Measurements from ENCODE around the gene GOLGA6A.
"Not testable (repeated sequence)": the region's sequence is repeated elsewhere in the genome, so short reads cannot be mapped to it uniquely, and the experiment has no call there.

GOLGA6A gene, protein sequence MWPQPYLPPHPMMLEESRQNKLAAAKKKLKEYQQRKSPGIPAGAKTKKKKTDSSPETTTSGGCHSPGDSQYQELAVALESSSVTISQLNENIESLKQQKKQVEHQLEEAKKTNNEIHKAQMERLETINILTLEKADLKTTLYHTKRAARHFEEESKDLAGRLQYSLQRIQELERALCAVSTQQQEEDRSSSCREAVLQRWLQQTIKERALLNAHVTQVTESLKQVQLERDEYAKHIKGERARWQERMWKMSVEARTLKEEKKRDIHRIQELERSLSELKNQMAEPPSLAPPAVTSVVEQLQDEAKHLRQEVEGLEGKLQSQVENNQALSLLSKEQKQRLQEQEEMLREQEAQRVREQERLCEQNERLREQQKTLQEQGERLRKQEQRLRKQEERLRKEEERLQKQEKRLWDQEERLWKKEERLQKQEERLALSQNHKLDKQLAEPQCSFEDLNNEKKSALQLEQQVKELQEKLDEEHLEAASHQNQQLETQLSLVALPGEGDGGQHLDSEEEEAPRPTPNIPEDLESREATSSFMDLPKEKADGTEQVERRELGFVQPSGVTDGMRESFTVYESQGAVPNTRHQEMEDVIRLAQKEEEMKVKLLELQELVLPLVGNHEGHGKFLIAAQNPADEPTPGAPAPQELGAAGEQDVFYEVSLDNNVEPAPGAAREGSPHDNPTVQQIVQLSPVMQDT

DNA sequence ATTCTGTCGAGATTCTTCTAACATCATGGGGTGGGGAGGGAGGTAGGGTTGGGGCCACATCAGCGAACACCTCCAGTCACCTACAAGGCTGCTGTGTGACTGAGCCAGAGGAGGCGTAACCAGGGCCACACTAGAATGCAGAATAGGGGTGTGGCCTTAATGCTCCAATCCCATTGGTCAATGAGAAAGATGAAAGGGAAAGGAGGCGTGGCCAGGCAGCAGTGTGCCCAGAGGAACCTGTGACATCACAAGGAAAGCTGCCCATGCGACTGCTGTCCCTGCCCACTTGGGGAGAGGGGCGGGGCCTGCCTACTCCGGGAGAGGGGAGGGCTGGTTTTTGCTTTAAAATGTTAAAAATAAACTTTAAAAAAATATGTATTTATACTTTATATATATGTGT lies at the start of gene GOLGA6A:
Gene GOLGA6A (minus strand): TSS at position 101 of the 400 bp plus-strand sequence. CDS start 41 bp downstream, at position 60.
- H3K4me3 ChIP-seq, H3K27ac ChIP-seq: not testable (repeated sequence)

DNA sequence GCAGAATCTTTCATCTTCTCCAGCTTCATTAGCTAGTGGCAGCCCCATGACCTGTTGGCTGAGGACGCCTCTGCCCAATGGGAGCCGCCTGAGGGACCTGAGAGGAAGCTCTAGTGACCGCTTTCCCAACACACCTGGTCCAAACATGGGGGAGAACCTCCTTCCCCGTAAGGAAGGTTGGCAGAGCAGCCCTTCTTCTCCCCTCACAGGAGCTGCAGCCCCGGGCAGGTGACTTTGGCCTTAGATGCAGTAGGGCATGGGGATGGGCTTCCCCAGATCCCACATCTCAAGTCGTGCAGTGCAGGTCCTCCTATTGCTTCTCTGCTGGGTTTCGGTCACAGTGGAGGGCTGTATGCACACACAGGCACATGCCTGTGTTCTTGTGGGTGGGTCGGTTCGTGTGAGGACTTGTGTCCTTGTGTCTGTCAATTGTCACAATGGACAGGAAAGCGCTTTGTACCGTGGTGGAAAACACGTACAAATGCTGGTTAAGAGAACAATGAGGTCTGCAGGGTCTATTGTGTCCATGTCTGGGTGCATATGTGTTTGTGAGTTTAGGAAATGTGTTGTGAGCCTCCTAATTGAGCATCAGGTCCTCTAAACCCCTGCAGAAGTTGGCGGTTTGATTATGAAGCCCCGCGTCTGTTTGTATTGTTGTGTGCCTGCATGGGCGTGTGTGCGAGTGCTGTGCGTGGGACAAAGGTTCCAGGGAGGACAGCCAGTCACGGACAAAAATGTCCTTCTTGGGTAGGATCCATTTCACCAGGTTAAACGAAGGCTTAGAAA lies 49.5 kb upstream of the GOLGA6A start:
- H3K4me3 ChIP-seq: no peak overlapping the region
- H3K27ac ChIP-seq: no peak overlapping the region

DNA sequence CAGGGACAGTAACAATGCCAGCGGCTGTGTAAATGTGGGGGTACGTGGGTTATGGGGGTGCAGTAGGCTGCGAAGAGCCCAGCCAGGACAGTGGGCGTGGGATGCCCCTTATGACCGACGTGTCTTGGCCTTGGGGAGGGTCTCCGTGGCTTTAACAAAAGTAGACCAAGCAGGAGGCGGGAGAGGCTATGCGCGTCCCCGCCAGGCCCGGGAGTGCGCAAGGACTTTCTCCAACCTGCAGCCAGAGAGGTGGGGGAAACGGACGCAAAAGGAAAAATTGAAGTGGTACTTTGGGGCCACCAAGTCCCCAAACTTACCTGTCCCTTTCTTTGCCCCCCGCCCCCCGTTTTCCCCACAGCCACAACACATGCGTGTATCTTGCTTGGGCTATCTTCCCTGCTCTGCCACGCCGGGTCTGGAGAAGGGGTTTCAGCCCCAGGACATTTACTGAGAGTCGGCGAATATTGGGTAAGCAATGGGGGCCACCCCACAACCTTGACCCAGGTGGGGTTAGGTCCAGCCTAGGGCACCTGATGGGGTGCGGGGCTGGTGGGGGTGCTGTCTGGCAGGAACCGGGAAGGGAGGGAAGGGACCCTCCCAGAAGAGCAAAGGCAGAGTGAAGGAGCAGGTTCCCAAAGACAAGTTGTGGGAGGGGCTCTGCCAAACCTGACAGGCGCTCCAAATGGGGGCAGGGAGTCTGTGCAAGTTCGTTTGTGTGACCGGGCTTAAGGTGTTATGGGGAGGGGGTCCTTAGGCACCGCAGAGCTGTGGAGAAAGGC lies 48.7 kb upstream of the GOLGA6A start:
- no peak overlapping the region for H3K4me3 ChIP-seq
- H3K27ac ChIP-seq: no peak overlapping the region

DNA sequence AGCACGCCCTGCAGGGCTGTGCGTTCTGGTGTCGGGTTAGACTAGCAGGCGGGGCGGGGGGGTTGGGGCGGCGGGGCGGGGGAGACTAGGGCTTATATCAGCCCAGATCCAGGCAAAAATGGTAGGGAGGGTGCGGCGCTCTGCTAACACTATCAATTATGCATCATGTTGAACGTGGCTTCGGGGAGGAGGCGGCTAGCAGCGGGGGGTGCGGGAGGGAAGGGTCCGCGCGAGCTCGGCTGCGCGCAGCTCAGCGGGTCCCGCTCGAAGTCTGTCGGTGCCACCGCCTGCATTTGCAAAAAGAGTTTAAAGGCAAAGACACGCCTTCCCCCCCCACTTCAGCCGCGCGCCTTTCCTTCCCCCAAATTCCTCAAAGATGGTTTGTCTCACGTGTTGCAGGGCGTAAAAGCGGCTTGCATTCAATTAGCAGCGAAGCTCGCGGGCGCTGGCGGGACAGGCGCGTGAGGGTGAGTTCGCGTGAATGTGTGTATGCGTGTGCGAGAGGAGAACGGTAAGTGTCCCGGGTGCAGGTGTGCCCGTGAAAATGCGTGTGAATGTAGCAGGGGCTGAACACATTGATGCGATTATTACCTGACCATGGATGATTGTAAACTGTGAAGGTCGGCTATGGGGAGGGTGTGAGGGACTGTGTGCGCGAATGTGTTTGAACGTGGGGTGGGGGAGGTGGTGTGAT lies 48.0 kb upstream of the GOLGA6A start, which contains the start of gene ISLR2:
Gene ISLR2 (plus strand): TSS at position 432 of the 694 bp plus-strand sequence. CDS start 2,169 bp downstream, outside the sequence.
- peak within 1 kb of the TSS in 1 of 7 experiments; percentile 2 for H3K4me3 ChIP-seq
- H3K27ac ChIP-seq: no peak within 1 kb of the TSS

DNA sequence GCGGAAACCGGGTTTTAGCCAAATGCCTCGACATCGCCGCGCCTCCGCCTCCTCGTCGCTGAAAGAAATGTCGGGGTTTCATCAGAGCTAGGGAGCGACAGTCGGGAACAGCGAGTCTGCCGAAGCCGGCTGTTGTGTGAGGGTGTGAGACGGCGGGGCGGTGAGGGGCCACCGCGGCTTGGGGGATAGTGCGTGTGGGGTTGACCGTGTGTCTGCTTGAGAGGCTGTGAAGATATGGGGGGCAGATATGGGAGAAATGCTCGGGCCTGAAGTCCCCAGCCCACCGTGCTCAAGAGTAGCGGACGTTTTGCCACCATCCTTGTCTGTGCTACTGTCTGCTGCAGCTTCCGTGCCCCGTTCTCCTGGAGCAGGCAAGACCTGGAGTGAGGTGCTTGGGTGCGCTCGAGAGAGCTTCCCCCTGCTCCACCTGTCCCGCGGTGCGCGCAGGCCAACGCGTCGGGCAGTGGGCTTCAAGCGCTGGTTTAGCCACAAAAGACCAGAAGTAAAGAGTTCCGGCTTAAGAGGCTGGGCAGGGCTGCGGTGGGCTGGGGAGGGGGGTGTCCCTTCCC lies 47.3 kb upstream of the GOLGA6A start:
- peak overlapping the region in 1 of 7 experiments; percentile 2 for H3K4me3 ChIP-seq
- H3K27ac ChIP-seq: no peak overlapping the region

DNA sequence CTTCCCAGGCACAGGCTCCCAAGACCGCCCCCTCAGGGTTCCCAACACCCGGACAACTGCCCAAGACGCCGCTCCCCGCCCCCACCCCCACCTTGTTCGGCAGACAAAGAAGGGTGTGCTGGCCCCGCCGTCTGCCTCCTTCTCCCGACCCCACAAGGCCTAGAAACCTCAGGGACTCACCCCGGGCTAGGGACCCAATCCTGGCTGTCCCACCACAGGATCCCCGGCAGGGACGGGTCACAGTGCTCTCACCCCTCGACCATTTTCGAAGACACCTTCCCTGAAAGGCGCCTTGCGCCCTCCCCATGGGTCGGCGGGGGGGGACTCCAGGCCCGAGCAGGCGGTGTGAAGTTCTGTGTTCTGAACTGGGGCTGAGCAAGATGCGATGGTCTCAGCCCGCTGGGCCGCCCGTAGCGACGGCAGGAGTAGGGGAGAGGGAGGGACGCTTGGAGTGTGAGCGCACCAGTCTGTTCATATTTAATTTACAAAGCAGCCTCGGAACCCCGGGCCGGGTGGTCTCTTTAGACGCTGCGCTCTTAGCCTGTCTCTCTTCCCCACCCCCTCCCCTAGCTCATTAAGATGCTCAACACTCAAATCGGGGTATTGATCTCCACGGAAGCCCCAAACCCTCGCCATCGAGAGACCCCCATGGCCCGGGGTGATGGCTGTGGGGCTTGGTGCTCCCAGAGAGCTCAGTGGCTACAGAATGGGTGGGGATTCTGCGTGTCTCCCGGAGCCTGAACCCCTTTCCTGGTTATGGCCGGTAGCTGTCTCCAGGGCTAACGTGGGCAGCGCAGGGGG lies 46.6 kb upstream of the GOLGA6A start:
- Histone ChIP-seq H3K4me3 (no peak overlapping the region), H3K27ac (no peak overlapping the region)

DNA sequence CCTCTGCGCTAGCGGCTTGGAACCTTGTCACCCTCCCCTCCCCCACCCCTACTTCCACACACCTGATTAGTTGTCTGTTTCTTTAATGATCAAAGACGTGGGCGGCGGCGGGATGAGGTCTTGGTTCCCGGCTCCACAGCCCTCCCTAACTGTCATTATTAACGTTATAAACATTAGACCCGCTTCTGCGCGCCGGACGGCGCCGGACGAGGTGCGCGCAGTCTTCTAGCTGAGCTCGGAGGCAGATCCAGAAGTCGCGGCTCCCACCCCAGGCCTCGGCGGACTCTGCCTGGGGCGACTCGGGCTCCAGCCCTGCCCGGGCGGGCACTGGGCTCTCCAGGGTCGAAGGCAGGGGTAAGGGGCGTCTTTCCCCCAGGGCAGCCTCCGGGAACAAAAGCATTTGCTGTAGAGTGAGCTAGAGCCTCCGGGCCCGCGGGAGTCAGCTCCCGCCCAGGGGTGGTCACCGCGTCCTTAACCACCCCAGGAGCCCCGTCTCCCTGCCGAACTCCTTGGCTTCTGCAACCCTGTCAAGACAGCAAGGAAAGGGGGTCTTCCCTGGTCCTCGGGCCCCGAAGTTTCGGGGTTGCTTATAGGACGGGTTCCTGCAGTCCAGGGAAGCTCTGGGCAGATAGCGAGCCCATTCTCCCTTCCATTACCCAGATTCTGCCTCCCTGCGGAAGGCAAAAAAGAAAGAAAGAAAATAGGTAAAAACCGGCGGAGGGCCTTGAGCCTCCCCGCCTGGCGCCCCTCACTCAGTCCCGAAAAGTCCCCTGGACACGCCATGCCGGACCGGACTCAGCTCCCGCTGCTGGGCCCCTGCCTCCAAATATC lies 45.8 kb upstream of the GOLGA6A start:
- H3K27ac ChIP-seq: no peak overlapping the region
- peak overlapping the region in 6 of 7 experiments; percentile 10 to 27 (median 20) for H3K4me3 ChIP-seq

DNA sequence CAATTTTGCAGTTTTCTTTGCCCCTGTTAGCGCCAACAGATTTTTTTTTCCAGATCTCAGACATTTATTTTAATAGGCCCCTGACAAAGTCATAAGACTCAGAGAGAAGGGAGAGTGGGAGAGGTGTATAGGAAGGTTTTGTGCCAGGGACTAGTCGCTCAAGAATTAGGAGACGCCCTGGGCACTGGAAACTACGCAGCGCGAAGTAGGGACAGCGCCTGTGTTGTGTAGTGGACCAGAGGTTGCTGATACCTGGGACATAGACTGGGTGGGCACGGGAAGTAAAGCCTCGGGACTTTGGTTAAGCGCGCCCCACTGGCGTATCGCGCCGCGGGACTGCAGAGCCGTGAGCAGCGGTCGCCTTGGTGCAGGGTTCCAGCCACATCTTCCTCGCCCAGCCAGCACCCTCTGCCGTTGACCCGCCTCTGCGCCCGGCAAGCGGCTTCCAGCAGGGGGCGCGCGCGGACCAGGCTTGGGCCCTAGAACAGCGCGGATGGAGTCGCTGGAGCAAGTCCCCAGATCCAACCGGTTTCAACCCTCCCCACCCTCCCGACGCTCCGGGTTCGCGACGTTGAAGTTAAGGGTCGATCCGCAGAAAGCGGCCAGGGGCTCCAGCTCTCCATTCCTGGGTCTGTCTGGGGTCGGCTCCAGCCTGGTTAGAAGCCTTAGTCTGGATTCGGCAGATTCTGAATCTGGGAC lies 45.1 kb upstream of the GOLGA6A start:
- H3K27ac ChIP-seq: no peak overlapping the region

DNA sequence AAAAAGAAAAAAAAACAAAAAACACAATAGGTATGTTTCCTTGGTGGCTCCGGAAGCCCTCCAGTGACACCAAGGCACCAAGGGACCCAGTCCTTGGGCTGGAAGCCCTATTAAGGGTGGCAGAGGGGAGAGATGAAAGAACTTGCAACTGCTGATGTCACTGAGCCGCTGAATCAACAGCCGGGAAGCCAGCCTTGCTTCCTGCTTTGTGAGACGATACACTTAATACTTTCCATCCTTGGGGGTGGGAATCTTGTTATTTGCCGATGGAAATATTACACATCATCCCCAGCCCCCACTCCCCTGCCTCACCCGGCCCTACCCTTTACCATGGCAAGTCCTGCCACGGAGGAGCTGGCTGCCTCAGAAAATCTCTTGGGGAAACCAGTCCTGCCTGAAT lies 42.4 kb upstream of the GOLGA6A start:
- Histone ChIP-seq H3K4me3 (no peak overlapping the region), H3K27ac (no peak overlapping the region)

More for the DNA sequence above, 45.1 kb upstream of the GOLGA6A start:
- H3K4me3 ChIP-seq: peak overlapping the region in 6 of 7 experiments; percentile 10 to 27 (median 20)

DNA sequence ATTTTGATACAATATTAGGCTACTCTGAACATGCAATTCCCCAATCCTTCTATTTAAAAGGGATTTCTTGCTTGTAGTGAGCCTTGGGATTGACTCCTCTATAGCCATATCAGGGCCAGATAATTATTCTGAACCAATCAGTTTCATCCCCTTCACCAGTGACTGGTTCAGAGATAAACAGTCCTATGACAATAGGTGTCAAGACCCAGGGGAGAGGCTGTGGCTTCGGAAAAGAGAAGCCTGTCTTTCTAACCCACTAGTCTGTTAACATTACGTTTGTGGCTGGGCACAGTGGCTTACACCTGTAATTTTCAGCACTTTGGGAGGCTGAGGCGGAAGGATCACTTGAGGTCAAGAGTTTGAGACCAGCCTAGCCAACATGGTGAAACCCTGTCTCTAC lies 41.8 kb upstream of the GOLGA6A start:
- H3K27ac ChIP-seq: no peak overlapping the region

DNA sequence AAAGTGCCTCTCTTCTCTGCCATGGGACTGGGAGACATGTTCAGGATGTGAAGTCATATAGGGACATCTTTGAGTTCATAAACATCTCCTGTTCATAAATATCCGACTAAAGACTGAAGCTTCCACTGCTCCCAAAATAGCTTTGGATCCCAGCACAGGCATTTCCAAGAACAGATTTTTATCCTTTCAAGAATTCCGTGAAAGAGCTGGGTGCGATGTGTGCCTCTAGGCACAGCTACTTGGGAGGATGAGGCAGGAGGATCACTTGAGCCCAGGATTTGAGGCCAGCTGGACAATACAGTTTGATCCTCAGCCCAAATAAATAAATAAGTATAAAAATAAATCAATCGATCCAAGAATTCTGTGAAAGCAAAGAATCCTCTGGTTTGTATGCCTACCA lies 41.3 kb upstream of the GOLGA6A start:
- Histone ChIP-seq H3K27ac (no peak overlapping the region), H3K4me3 (no peak overlapping the region)

More for the DNA sequence above, 41.8 kb upstream of the GOLGA6A start:
- no peak overlapping the region for H3K4me3 ChIP-seq

DNA sequence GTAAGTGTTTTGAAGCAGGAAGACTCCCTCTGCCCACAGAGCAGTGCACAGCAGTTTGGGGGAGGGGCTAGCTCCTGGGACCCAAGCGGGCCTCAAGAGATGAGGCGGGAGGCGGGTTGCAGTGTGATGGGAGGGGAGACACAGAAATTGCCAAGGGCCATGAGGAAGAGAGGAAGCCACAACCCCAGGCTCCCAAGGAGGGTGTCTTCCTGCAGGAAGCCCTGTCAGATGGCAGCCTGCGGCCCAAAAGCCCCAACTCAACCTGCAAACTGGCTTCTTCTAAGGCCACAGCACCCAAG lies 40.7 kb upstream of the GOLGA6A start:
- H3K27ac ChIP-seq: peak overlapping the region in 1 of 21 experiments; percentile 9
- H3K4me3 ChIP-seq: no peak overlapping the region

DNA sequence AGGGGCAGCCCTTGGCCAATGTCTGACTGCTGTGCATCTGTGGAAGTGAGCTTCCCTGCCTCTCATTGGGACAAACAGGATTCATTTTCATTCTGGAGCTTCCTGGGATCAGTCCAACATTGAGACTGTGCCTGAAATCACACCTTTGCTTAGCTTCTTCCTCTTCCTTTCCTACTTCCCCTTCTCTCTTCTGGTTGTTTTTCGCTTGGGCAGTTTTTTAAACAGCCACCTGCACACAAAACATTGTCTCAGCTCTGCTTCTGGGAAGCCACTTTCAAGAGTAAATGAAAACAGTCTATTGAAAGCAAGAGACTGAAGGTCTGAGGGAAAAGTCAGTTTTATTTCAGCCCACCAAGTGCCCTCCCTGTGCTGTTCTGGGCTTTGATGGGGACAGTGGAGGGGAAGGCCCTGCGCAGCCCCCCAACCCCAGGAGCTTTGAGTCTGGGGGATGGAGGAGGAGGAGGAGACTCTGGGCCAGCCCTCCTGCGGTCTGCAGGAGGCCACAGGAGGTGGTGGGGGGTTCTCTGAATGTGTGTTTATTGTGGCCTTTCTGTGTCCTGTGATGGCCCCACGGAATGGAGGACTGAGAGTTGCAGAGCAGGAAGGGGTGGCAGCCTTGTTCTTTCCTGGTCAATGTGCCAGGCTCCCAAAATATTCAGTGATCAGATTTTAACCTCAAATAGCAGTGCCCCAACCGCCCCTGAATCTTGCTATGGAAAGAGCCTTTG lies 40.2 kb upstream of the GOLGA6A start:
- Histone ChIP-seq H3K27ac (peak overlapping the region in 1 of 21 experiments; percentile 9), H3K4me3 (no peak overlapping the region)

DNA sequence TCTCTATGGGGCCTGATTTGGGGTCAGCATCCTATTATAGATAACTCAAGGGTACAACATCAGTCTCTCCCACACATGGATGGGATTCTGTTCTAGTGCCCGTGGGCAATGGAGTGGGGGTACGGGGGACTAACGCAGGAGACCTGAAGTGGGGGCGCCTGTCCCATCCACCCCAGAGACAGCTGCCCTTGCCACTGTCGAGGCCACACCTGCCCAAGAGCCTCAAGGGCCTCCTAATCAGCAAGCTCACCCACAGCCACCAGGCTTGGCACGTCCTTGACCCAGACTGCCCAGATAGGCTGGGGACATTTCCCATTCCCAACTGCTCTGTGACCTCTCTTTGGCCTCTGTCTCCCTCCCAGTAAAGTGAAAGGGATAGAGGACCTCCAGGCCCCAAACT lies 39.5 kb upstream of the GOLGA6A start:
- Histone ChIP-seq H3K27ac (no peak overlapping the region), H3K4me3 (no peak overlapping the region)

DNA sequence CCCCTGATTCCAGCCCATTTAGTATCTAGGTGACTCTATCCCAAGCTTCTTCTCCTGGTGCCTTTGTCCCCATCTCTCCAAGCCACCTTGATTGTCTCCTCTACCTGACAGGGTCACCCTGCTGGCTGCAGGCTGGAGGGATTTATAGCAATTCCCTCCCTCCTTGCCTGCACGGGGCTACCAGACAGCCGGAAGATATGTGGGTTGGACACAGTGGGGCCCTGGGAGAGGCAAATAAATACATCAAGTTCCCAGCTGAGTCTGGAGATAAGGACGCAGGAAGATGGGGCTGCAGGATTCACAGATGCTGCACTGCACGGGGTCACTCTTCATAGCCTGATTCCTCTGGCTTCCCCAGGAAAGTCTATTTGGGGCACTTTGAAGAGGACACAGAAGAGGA lies 38.7 kb upstream of the GOLGA6A start:
- H3K27ac ChIP-seq: no peak overlapping the region
- H3K4me3 ChIP-seq: no peak overlapping the region

DNA sequence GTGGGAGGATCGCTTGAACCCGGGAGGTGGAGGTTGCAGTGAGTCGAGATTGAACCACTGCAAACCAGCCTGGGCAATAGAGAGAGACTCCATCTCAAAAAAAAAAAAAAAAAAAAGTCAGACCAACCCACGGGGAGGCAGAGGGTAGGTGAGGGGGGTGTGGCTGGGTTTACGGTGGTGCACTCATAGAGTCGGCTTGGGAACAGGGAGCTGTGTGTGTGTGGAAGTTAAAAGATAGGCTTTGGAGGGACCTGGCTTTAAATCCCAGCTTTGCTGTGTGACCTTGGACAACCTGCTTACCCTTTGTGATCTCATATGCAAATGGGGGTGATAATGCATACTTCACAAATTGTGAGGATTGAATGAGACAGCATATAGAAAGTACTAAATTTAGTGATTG lies 38.1 kb upstream of the GOLGA6A start:
- Histone ChIP-seq H3K4me3 (no peak overlapping the region), H3K27ac (no peak overlapping the region)

Measured in skin epidermis (tissue), 12 donors.